GM18519 (cell line): ENCODE data around the gene RAD51B.

Experiments
- ATAC-seq: cut with Tn5 transposase; IDR thresholded peaks from one replicate; pipeline ENCODE4 v1.9.1; 2021; ENCODE audit warnings: mild to moderate bottlenecking, moderate library complexity; ENCODE audit not compliant: unreplicated experiment, low FRiP score

RAD51B gene

GRCh38 chr14:68050177-68050576 lies 230.6 kb downstream of the RAD51B start:
- ATAC-seq = no peak

DNA sequence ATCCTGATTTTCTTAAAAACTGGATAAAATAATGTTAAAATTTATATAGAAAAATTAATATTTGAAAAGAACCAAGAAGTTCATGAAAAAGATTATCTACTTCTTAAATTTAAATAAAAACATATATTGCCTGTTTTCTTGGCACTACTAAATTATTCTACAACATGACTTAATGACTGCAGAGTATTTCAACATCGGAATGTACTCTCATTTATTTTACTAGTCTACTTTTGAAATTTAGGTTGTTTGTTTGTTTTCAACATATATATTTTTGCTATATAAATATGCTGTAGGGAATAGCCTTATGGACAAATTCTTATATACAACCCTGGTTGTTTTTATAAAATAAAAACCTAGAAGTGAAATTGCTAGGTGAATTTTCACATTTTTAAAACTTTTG lies 231.6 kb downstream of the RAD51B start:
- no peak for ATAC-seq

GRCh38 chr14:68060198-68060597 lies 240.6 kb downstream of the RAD51B start:
- no peak for ATAC-seq

GRCh38 chr14:68062651-68063050 lies 243.1 kb downstream of the RAD51B start:
- no peak for ATAC-seq

- no peak for ATAC-seq
These were observed 245.7 kb downstream of the RAD51B start for GRCh38 chr14:68065322-68065721.

DNA sequence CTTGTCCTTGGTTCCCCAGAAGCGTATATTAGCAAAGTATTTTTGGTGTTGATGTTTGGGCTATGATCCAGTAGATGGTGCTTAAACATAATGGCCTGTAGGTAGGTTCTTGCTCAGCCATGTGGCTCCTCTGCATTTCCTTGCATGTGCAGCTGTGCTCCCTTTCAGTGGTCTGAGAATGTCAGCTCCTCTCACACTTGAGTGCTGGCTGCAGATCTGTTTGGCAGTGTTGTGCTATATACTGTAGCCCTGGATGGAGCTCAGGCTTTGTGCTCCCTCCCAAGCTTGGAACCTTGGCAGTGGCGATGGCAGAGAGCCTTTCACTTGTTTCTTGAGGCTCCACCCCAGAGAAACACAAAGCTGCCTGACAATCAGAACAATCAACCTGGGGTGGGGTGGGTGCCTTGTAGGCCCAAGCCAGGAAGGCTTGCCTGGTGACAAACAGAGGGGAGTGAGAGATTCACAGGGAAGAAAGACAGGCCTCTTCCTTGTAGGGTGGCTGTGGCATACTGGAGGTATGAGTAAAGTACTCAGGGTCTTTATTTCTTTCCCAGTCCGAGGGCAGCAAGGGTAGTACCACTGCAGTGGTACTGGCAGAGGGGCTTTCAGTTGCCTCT lies 255.3 kb downstream of the RAD51B start:
- ATAC-seq = no peak

GRCh38 chr14:68075382-68076029 lies 255.9 kb downstream of the RAD51B start:
- no peak for ATAC-seq

GRCh38 chr14:68076451-68076850 lies 256.9 kb downstream of the RAD51B start:
- ATAC-seq = no peak

GRCh38 chr14:68079941-68080697 lies 260.5 kb downstream of the RAD51B start:
- no peak for ATAC-seq

GRCh38 chr14:68081489-68081888 lies 261.9 kb downstream of the RAD51B start:
- ATAC-seq = no peak

- ATAC-seq = no peak
These were observed 263.2 kb downstream of the RAD51B start for GRCh38 chr14:68082698-68083291.

DNA sequence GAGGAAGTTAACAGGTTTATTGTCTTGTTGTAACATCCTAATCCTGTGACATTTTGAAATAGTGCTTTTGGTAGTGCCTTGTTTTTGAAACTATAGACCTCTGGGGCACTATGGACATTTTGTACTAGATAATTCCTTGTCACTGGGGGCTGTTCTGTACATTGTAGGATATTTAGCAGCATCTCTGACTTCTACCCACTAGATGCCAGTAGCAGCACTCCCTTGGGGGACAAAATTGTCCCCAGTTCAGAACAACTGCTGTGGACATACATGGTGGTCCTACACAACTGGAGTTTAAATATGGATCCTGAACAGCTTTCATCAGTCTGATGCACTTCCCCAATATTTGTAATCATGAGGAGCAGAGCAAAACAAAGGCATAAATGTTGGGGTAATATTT lies 264.7 kb downstream of the RAD51B start:
- ATAC-seq = no peak

DNA sequence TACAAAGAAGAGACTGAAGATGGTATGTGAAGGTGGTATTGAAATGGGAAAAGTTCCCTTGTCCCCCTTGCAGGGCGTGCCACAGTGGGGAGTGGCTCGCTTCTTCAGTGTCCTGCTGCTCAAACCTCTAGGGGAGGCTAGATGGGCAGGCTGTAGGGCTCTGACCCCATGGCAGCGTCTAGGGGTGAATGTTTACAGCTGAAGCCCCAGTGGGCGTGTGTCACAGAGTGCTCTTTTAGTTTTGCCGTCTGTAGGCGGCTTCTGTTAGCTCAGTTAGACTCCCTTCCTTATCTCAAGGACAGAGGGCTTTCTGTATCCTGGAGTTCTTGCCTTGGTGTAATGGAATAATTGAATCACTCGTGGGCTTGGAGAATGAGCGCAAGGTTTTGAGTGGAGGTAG lies 266.2 kb downstream of the RAD51B start:
- no peak for ATAC-seq

DNA sequence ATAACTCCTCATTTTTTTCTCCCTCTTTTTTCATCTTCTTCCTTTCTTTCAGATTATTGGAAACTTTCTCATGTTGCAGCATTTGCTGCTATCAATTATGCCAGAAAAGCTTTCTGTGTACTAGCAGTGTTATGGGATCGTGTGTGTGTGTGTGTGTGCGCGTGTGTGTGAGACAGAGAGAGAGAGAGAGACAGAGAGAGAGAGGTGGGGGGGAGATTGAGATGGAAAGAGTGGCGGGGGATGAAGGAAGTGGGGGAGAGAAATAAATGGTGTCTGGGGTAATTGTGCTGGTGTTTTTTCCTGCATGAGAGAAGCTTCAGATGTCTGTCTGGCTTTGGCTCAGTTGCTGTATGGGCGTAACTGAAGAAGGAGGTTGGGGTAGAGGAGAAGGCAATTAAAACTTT lies 268.9 kb downstream of the RAD51B start:
- no peak for ATAC-seq

GRCh38 chr14:68089146-68089731 lies 269.7 kb downstream of the RAD51B start:
- no peak for ATAC-seq

GRCh38 chr14:68094158-68094557 lies 274.6 kb downstream of the RAD51B start:
- ATAC-seq = no peak

DNA sequence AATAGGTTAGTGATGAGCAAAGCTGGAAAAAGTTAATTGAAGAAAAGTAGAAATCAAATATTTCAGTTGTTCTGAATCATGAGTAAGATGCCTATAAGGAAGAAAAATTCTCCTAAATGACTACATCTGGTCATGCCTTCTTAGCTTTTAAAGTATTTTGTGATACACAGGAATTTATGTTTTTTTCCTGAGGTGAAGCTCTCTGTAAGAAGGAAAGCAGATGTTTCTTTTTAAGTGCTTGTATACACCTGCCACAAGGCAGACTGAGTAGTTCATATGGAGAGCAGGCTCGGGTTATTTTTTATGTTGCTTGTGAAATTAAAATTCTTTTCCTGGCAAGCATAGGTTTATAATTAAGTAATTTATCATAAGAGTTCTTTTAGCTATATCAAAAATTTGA lies 275.2 kb downstream of the RAD51B start:
- no peak for ATAC-seq

GRCh38 chr14:68097727-68098126 lies 278.1 kb downstream of the RAD51B start:
- ATAC-seq = no peak

DNA sequence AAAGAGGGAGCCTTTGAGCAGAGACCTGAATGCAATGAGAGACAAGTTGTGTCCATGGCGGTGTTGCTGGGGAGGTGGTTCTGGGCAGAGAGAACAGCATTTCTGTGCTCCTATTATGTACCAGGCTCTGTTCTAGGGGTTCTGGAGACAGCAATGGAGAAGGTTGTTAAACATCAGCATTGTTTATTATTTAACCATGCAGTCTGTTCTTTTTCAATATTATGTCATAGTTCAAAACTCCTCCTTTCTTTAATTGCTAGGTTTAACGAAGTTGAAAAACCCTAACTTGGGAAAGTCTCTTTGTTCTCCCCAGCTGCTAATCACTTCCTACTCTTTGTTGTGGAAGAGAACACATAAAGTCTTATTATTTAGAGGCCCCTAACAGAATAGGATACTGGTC lies 279.3 kb downstream of the RAD51B start:
- no peak for ATAC-seq

DNA sequence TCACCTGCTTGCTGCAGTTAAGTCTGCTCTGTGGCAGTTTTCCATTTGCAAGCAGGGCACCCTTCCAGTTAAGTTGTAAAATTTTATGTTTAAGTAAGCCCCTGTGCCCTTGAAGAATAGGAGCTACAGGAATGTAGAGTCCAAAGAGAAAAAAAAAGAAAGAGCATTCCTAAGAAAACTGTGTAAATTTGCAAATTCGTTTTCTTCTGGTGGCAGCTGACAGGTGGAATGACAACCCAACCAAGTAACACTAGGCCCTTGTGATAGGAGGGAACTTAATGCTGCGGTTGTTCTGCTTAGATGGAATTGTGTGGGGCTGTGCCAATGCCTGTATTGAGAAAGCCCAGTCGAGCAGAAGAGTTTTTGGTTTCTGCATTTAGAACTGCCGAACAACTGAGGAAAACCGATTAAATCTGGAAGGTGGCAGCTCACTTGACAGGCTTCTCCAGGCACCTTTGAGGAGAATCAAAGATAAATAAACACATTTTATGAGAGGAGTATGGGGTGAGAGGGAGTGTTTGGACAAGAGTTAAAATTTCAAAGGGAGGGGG lies 280.0 kb downstream of the RAD51B start:
- ATAC-seq = no peak
